Measurements from ENCODE around the gene PKDCC. TPM values are rescaled to one million over a fixed set of nuclear protein-coding genes. Genes with fewer than 3 reads are reported as not detected.

PKDCC gene
- total and polyA plus RNA-seq, 2 of the 8 experiments (the other 6 are each of a cell fraction or from before 2014, with no cell fraction given), result 49.9 to 80.1 TPM

- no peak overlapping the region for H4K91ac ChIP-seq (replicated peaks; ENCODE audit: insufficient read length, low read length)
- no peak overlapping the region for H3K18ac ChIP-seq (ENCODE audit: extremely low read depth, low read length)
- no peak overlapping the region for H3K9ac ChIP-seq (replicated peaks in 1 of 4; ENCODE audit: extremely low read depth in 1 of 4, low read depth in 3 of 4, low read length in 3 of 4)
- no peak overlapping the region for H3K27ac ChIP-seq (ENCODE audit: low read depth, low read length)
- no peak overlapping the region for H2BK120ac ChIP-seq (replicated peaks; ENCODE audit: low read depth, low read length)
- H4K5ac ChIP-seq (ENCODE audit: insufficient read length, low read depth, low read length), result no peak overlapping the region
- no peaks in the 10 kb centered on the region for H3K79me1 ChIP-seq (ENCODE audit: low read depth, low read length)
- no peak overlapping the region for H2BK20ac ChIP-seq (ENCODE audit: low read length)
- no peaks in the 10 kb centered on the region for H3K27me3 ChIP-seq (replicated peaks in 1 of 4; ENCODE audit: control insufficient read depth in 3 of 4, extremely low read depth in 1 of 4, insufficient read depth in 3 of 4, low read length in 3 of 4)
- no peak overlapping the region for H3K4ac ChIP-seq (replicated peaks; ENCODE audit: insufficient read length, low read depth, low read length)
- no peaks in the 10 kb centered on the region for H4K20me1 ChIP-seq (replicated peaks in 1 of 2; ENCODE audit: control insufficient read depth in 1 of 2, insufficient read depth in 2 of 2, low read length in 2 of 2)
- H3K9me3 ChIP-seq (ENCODE audit: insufficient read depth in 2 of 2, low read depth in 1 of 2, low read length in 1 of 2), result peaks cover 0 to 5% of the 10 kb centered on the region in 2 experiments; a peak in 1 of 4 replicates
- no peak overlapping the region for H2AK5ac ChIP-seq (ENCODE audit: low read depth, low read length)
- H2BK12ac ChIP-seq (ENCODE audit: low read depth, low read length), result 0 out of 2 replicates have a peak overlapping the region, but pooled peaks have one; percentile 39
- H3K4me3 ChIP-seq (ENCODE audit: extremely low read depth in 1 of 4, insufficient read depth in 2 of 4, low read depth in 3 of 4, low read length in 4 of 4), result no peak overlapping the region
- no peak overlapping the region for H2BK15ac ChIP-seq (ENCODE audit: low read length)
- no peak overlapping the region for H2AFZ ChIP-seq (ENCODE audit: low read length)
- no peaks in the 10 kb centered on the region for H3K23me2 ChIP-seq (ENCODE audit: low read depth, low read length)
- ChIA-PET POLR2A (ENCODE audit: partially characterized antibody) (interaction anchor here (0.7 to 1.2 kb wide), 2 partner anchors 13 to 35 kb away, joined by 3 to 4 read pairs; partner anchors contain the start of gene PKDCC), CTCF (ENCODE audit: partially characterized antibody) (interaction anchor here (0.8 to 1.9 kb wide), 14 partner anchors 10 to 141 kb away, joined by 3 to 6 read pairs (median 3); partner anchors contain the start of gene PKDCC)
- H3K4me1 ChIP-seq (replicated peaks in 1 of 4; ENCODE audit: control insufficient read depth in 3 of 4, insufficient read depth in 4 of 4, low read length in 3 of 4), result no peaks in the 10 kb centered on the region
- no peaks in the 10 kb centered on the region for H3K36me3 ChIP-seq (ENCODE audit: control insufficient read depth in 2 of 4, insufficient read depth in 4 of 4, low read length in 3 of 4)
- no peak for TF ChIP-seq CREB1 (IDR thresholded peaks at IDR 0.05)
- H3K56ac ChIP-seq (replicated peaks; ENCODE audit: insufficient read length, low read depth, low read length), result no peak overlapping the region
- no peak overlapping the region for H3K23ac ChIP-seq (ENCODE audit: insufficient read length)
- no peak overlapping the region for H3K14ac ChIP-seq (ENCODE audit: insufficient read length)
- H3K79me2 ChIP-seq (ENCODE audit: control insufficient read depth in 1 of 2, insufficient read depth in 2 of 2, low read length in 2 of 2), result no peaks in the 10 kb centered on the region
- no peak overlapping the region for H2BK5ac ChIP-seq (ENCODE audit: low read depth, low read length)
- H4K8ac ChIP-seq (ENCODE audit: extremely low read depth, insufficient read depth, low read length), result no peak overlapping the region
- no peak overlapping the region for H3K4me2 ChIP-seq (ENCODE audit: insufficient read depth in 1 of 2, low read depth in 2 of 2, low read length in 2 of 2)
- DNase-seq (ENCODE audit: low read depth in 1 of 2, low spot score in 2 of 2) (no peak), FAIRE-seq (no peak)
- WGBS, 2 experiments (ENCODE audit: extremely low coverage in 1 of 2, insufficient coverage in 1 of 2, insufficient read length in 1 of 2, insufficient replicate concordance in 2 of 2, low coverage in 1 of 2, low lambda C conversion rate in 2 of 2, missing lambda C conversion rate in 1 of 2), result 88% methylated on average over 1 of the region's 1 CpG; no CpG with 5 or more reads in 1 of the 2 experiments
These were observed 35.7 kb upstream of the PKDCC start for GRCh38 chr2:42012137-42012536.
